ENCODE results near the gene EFS.

- no peak for TF ChIP-seq PATZ1 (CRISPR knock-in tag; IDR thresholded peaks at IDR 0.05; ENCODE audit: borderline replicate concordance)
- no peak for TF ChIP-seq CSDC2 (CRISPR knock-in tag; IDR thresholded peaks at IDR 0.05)
- TF ChIP-seq SNAI2 (CRISPR knock-in tag; IDR thresholded peaks at IDR 0.05) = no peak
- TF ChIP-seq ESRRG (CRISPR knock-in tag; IDR thresholded peaks at IDR 0.05) = no peak
- no peak for TF ChIP-seq POU6F1 (CRISPR knock-in tag; IDR thresholded peaks at IDR 0.05; ENCODE audit: borderline replicate concordance, low read depth)
- no peak for TF ChIP-seq GLIS3 (CRISPR knock-in tag; IDR thresholded peaks at IDR 0.05)
- no peak for TF ChIP-seq ZNF70 (CRISPR knock-in tag; IDR thresholded peaks at IDR 0.05)
- no peak for TF ChIP-seq CREB5 (CRISPR knock-in tag; IDR thresholded peaks at IDR 0.05; ENCODE audit: low read depth)
- TF ChIP-seq ARNTL (CRISPR knock-in tag; IDR thresholded peaks at IDR 0.05; ENCODE audit: borderline replicate concordance, low read depth) = no peak
- no peak for TF ChIP-seq PPARA (CRISPR knock-in tag; IDR thresholded peaks at IDR 0.05; ENCODE audit: borderline replicate concordance)
Measured at GRCh38 chr14:23375527-23376251, 10.7 kb upstream of the EFS start.
